ENCODE measurements around the gene VPS37C.
"Not testable (repeated sequence)": the region's sequence is repeated elsewhere in the genome, so short reads cannot be mapped to it uniquely, and the experiment has no call there.

Gene VPS37C

DNA sequence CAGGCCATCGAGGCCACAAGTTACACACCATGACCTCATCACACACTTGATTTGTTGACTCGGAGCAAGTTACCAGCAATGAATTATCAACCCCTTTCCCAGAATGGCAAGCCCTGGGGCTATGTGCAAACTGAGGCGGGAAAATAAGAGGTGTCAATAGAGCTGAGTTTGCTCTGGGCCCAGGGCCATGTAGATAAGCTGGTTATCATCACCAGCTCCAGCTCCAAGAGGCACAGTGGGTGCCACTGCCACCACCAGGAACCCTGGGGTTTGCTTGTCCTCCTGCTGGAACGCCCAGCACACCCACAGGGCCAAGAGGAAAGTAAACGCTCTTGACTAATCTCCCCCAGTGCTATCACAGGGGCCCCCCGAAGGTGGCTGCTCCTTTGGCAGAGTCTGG lies 13.0 kb upstream of the VPS37C start:
- no peak for DNase-seq

DNA sequence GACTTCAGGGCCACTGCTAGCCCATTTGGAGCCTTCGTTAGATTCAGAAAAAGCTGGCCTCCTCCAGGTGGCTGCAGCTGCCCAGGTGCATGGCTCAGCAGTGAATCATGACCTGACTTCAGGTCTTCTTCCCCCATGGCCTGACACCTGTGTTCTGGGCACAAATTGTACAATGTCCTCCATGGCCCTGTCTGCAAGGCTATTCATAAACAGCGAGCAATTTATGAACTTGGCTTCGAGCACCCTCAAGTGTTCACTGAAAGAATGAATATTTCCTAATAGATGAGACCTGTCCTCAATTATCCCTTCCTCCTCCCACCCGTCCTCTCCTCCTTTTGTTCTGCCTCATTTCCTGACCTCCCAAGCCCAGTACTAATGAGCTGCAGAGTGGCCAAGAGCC lies 12.2 kb upstream of the VPS37C start:
- no peak for DNase-seq

DNA sequence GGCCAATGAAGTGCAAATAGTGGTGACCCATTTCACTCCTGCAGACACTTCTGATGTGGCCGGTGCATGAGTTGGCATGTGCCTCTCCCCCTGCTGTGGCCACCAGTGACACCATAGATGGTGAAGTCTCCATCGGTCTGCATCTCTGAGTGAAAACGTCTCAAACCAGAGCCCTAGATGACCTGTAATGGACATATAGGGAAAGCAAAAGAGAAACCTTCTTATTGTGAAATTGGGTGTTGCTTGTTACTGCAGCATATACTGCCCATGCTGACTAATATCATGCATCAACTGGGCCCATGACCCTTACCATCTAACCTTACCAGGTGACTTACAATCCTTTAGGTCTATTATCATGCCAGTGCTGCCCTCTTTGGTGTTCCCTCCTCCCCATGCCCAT lies 11.7 kb upstream of the VPS37C start:
- no peak for DNase-seq

DNA sequence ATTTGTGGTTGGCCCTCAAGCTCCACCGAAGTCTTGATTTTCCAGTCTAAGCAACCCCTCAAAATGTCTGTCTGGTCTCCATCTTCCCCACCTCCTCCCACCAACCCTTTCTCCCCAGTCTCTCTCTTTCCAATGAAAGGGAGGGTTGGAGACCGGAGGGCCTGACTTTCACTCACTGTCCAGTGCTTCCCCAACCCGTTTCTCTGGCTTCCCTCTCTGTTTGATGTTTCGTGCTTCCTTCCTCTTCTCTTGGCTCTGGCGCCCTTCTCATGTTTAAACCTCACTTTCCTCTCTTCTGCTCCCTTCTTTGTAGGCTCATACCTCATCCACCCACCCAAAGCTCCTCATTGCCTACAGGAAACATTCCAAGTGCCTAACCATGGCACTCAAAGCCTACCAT lies 11.1 kb upstream of the VPS37C start:
- no peak for DNase-seq

DNA sequence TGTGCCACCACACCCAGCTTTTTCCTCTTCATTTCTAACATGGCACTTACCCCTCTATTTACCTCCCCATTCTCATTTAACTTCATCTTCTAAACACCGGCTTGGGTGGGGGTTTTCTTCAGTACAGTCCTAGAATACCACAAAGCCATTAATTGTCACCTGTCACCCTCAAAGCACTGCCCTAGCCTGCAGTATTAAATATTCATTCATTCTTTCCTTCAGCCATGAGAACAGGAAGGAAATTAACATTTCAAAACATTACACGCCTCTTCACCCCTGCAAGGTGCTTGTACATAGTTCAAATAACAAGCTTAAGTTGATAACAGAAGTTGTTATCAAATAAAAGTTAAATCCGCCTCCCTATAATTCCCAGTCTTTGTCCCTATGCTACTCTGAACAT lies 10.7 kb upstream of the VPS37C start:
- no peak for DNase-seq

DNA sequence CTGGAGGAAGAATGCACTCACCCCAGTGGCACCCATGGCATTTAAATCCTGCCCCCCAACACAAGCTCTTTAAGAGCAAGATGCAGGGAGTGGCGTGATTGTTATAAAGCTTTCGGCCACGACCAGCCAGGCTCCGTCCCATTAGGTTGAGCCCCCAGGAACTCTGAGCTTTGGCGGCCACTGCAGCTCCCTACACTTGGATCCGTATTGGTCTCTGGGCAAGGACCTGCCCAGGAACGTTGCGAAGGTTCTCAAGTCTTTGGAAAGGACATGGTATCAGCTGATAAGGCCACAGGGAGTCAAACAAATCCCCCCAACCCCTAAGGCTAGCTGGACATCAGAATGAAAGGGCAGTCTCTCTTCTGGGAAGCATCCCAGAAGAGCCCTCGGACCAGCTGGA lies 9.3 kb upstream of the VPS37C start:
- DNase-seq = no peak

DNA sequence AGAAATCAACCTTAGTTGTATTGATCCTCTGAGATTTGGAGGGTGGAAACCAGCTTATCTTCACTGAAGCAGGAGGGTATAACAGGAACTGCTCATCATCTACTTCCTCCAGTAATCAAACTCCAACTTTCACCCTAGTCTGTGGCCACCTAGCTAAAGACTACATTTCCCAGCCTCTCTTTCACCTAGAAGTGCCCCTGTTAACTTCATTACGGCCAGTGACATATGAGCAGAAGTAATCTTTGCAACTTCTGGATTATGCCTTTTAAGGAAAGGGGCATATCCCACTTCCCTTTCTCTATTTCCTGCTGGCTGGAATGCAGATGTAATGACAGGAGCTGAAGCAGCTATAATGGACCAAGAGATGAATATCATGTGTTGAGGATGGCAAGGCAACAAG lies 7.6 kb upstream of the VPS37C start:
- no peak for DNase-seq

DNA sequence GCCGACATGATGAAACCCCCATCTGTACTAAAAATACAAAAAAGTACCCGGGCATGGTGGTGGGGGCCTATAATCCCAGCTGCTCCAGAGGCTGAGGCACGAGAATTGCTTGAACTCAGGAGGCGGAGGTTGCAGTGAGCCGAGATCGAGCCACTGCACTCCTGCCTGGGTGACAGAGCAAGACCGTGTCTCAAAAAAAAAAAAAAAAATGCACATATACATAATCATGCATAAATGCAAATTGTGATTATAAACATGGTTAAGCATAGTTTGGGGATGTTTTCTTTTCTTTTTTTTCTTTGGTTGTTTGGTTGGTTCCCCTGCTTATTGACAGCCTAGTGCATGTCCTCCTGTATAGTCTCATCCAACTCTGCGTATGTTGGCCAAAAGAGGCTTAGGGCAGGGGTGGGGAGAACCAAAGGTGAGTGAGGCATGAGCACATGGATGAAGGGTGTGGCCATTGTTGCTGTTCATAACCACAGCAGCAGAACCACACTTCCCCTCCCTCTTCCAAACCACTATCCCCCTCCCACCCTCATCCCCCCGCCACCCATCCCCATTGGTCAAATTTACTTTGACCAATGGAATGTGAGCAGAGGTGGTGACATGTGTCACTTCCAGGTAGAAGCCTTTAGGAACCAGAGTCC lies 6.9 kb upstream of the VPS37C start:
- no peak for DNase-seq

DNA sequence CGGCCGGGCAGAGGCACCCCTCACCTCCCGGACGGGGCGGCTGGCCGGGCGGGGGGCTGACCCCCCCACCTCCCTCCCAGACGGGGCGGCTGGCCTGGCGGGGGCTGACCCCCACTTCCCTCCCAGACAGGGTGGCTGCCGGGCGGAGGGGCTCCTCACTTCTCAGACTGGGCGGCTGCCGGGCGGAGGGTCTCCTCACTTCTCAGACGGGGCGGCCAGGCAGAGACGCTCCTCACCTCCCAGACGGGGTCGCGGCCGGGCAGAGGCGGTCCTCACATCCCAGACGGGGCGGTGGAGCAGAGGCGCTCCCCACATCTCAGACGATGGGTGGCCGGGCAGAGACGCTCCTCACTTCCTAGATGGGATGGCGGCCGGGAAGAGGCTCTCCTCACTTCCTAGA lies 5.1 kb upstream of the VPS37C start:
- DNase-seq = not testable (repeated sequence)

DNA sequence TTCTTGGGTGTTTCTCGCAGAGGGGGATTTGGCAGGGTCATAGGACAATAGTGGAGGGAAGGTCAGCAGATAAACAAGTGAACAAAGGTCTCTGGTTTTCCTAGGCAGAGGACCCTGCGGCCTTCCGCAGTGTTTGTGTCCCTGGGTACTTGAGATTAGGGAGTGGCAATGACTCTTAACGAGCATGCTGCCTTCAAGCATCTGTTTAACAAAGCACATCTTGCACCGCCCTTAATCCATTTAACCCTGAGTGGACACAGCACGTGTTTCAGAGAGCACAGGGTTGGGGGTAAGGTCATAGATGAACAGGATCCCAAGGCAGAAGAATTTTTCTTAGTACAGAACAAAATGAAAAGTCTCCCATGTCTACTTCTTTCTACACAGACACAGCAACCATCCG lies 4.6 kb upstream of the VPS37C start:
- not testable (repeated sequence) for DNase-seq

DNA sequence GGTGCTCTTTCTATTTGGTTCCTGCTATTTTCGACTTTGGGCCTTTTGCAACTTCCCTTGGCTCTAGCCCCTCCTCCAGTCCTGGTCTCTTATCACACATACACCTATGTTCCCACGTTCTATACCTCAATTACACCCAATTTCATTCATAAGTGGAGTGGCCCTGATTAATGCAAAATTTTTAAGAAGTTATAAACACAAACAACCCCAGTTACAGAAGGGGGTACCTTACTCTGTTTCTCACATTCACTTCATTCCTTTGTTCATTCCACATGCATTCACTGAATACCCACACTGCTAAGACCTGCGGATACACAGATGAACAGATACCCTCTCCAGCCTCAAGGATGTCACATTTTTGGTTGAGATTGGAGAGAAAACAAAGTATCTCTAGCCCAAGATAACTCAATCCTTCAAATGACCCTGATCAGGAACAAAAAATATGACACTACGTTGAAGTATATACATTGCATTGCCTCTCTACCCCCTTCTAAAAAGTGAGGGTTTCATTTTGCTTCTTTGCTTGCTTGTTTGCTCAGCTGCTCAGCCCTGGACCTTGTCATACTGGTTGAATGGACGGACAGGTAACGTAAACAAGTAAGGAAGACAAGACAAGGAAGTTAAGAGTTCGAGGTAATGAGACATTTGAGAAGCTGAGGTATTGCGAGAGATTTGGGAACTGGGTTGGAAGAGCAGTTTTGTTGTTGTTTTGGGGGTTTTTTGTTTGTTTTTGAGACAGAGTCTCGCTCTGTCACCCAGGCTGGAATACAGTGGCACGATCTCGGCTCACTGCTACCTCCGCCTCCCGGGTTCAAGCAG lies 3.6 kb upstream of the VPS37C start:
- no peak for DNase-seq

DNA sequence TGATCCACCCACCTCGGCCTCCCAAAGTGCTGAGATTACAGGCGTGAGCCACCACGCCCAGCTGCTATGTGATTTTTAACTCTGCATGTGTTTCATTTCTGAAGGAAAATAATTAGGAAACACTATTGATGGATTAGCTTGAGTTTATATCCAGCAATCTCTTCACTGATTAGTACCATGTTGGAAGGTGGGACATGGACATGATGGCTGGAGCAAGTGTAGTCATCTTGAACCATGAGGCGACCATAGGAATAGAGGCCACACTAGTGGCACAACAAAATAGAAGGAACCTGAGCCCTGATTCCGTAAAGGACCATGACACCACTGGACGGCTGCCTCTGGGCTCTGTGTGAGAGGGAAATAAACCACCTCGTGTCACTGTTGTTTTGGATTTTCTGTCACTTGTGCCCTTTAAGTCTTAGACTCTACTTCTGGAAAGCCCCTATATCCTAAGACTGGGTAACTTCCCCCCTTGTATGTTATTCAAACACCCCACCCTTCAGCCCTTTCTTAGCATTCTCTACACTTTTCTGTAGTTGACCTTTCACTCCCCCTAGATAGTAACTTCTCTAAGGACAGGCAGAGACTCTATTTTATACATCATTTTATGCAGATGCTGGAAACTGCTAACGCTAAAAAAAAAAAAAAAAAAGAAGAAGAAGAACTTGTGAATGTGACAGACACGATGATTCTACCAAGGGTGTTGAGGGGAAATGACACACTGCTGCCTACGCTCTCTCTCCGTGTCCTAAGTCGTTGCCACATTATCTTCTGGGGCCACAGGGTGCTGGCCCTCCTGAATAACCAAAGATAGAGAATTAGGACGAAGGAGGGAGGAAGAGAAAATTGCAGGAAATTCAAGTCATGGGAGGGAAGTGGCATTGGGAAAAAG lies 2.7 kb upstream of the VPS37C start:
- DNase-seq = no peak

DNA sequence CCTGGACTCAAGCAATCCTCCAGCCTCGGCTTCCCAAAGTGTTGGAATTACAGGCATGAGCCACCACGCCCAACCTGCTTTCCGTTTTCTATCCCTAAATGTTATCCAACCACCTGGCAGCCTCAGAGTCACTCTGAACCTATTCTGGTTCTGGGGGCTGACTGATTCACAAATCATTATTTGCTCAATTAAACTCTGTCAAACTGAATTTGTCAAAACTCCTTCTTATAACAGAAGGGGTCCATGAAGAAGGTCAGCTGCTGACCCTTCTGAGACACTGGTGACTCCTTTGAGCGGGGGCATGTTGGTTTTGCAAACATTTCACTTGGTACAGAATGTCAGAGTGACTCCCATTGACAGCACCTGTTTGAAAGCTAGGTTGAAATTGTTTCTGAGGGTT lies 1.8 kb upstream of the VPS37C start:
- DNase-seq = no peak

DNA sequence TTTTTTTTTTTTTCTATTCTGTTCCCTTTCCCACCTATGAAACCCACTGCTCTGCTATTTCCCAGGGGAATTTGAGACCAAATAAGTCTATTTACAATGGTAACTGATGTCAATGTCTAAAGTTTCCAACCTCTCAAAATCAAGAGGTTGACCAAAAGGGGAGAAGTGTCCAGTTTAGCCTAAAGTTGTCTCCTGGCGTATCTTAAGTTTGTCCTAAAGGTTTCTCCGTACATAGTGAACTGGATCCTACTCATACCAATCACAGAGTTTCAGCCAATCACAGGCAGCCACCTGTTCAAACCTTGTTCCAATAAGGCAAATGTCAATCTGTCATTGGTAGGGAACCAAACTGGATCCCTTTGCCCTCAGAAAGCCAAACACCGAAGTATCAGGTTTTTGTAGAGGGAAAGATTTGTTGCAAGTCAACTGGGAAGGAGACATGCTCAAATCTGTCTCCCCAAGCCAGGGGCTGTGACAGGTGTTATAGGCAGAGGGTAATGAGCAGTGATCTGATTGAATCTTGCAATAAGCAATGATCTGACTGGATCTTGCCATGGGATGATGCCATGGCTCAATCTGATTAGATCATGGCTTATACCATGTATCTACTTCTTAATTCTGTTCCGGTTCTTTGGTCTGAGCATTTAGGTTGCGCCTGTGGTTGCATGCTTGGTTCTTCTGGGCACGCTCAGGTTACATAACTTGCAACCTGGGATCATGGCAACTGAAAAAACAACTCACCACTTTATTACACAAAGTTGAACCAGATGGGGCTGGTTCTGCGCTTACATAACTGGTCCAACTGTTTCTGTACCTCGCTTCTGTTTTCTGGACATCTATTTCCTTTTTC lies 1.1 kb upstream of the VPS37C start:
- DNase-seq = no peak

DNA sequence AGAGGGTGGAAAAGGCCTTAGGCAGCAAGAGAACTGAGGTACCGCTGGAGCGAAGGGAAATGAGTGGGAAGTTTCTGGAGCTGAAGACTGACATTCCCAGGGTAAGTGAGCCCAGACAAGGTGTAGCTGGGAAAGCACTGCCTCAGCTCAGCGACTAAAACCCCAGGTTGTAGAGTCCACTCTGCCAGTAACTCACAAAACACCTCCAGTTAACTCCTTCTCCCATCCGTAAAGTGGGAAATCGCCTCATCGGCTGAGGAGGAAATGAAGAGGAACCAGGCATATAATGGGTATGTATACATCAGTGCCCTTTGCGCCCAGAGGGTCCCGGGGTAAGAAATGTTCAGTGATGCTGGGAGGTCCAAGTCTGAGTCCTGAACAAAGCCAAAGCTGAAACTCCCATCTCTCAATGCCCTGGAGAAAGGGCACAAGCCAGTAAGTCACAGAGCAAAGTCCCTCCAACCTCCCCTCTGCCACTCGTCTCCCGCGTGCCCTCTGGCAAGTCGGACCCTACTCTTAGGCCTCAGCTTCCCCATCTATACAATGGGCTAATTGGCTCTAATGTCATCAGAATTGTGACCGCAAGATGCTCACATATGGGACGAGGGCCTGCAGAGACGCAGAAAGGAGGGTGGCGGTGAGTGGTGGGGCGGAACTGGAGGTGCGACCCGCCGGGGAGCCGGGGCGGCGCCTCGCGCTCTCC lies 588 bp downstream of the VPS37C start:
- no peak for DNase-seq

DNA sequence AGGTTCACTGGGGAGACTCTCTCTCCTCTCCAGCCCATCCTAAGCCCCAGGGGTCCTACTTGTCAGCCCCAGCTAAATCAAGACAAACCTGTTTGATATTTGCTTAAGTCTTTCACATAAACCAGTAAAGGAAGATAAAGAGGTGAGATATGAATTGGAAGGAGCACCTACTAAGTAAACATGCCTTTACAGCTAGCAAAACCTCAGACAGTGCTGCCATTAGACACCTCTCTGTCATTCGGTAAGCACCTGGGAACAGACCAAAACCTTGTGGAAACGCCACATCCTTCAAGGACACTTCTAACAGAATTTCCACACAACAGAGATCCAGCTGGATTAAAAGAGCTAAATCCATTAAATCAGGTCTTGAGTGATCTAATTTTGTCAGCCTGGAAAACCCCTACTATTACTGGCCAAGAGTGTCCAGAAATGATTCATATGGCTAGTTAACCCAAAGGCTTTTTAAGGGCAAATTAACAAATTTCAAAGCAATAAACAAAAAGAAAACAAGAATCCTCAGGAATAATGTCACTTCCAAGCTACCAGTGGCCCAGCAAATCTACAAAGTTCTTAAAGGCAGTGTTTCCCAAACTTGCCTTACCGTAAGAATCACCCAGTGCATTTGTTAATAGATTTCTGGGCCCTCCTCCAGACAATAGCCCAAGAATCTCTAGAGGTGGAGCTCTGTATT lies 2.4 kb downstream of the VPS37C start:
- DNase-seq = no peak

DNA sequence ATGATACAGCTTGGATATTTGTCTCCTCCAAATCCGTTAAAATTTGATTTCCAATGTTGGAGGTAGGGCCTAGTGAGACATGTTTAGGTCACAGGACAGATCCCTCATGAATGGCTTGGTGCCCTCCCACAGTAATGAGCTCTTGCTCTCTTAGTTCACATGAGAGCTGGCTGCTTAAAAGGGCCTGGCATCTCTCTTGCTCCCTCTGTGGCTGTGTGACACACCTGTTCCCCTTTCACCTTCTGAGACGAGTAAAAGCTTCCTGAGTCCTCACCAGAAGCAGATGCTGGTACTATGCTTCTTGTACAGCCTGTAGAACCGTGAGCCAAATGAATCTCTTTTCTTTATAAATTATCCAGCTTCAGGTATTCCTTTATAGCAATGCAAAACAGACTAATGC lies 3.5 kb downstream of the VPS37C start:
- DNase-seq = no peak

DNA sequence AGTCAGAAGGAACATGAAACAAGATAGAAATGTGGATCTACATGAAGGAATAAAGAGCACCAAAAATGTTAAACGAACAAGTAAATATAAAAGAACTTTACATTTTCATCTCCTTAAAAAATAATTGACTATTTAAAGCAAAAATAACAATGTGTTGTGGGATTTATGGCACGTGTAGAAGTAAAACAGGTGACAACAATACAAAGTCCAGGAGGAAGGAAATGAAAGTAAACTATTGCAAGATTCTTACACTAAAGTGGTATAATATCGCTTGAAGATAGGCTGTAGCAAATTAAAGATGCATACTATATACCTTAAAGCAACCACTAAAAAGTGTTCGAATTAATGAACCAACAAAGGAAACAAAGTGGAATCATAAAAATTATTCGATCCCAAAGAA lies 5.5 kb downstream of the VPS37C start:
- DNase-seq = no peak

DNA sequence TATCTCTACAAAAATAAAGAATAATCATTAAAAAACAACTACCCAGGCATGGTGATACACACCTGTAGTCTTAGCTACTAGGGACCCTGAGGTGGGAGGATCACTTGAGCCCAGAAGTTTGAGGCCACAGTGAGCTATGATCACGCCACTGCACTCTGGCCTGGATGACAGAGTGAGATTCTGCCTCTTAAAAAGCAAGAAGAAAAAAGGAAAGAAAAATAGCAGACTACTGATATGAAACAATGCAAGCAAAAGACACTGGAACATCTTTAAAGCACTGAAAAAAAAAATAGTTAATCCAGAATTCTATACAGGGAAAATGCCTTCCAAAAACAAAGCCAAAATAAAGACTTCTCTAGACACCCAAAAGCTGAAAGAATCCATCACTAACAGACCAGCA lies 5.9 kb downstream of the VPS37C start:
- no peak for DNase-seq

DNA sequence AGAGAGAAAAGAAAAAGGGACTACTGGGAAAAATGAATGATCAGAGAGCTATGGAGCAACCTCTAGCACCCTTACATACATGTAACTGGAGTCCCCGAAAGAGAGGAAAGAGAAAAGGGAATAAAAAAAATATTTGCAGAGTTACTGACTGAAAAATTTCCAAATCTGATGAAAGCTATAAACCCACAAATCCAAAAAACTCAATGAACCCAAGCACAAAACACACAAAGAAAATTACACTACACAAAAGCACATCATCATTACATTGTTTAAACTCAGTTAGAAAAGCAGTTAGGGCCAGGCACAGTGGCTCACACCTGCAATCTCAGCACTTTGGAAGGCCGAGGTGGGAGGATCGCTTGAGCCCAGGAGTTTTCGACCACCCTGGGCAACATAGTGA lies 6.7 kb downstream of the VPS37C start:
- DNase-seq = no peak

DNA sequence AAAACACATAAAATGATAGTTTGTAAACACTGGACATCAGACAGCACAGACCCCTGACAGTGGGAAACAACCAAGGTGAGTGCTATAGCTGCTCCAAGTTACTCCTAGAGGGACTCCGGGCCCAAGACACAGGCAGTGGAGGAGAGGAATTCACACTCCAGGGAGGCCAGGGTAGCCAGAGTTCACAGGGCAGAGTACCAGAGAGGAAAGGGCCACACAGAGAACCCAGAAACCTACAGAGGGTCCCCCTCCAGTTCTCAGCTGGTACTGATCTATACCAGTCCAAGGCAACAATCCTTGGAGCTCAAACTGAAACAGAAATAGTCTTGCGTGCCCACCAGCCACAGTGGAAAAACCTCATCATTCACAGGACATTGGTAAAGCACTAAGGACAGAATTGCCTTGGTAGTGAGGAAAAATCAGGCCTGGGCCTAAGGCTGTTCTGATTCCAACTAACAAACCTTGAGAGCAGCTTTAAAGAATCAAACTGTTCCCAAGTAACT lies 7.6 kb downstream of the VPS37C start:
- DNase-seq = no peak

All from activated gamma-delta T cell (primary cell).